K562 (cell line): ENCODE data around the gene DPH6. TPM values are rescaled to one million over a fixed set of nuclear protein-coding genes. Genes with fewer than 3 reads are reported as not detected.
A peak's percentile ranks its signal among the peaks of the same experiment; 100 is the strongest.

Experiments
- BRD4 ChIP-seq: fragments of 200-600 bp; sonication (generic); IDR thresholded peaks from 2 replicates; pipeline ENCODE4 v1.6.1; 2017; ENCODE audit warnings: inconsistent platforms
- CCNT2 ChIP-seq: IDR thresholded peaks from 2 replicates; pipeline ENCODE4 v1.6.1; 2011; ENCODE audit warnings: borderline replicate concordance, low read depth, mild to moderate bottlenecking, moderate library complexity, mixed read lengths, low read length; ENCODE audit not compliant: insufficient read length; ENCODE audit errors: extremely low read depth
- CHAMP1 ChIP-seq: fragments of 450-650 bp; IDR thresholded peaks from 2 replicates; pipeline ENCODE4 v1.6.1; 2016; ENCODE audit warnings: mild to moderate bottlenecking
- CXXC5 ChIP-seq: fragments of 250-450 bp; sonication (Bioruptor Pico); IDR thresholded peaks from 2 replicates; pipeline ENCODE4 v1.8.0; 2022; ENCODE audit warnings: inconsistent platforms, mild to moderate bottlenecking, moderate library complexity
- E2F3 ChIP-seq: fragments of 250-450 bp; sonication (Bioruptor Pico); IDR thresholded peaks from 2 replicates; pipeline ENCODE4 v1.4.0; 2020; ENCODE audit warnings: mild to moderate bottlenecking
- FOXK2 ChIP-seq, 2 experiments: fragments of 450-650 bp; IDR thresholded peaks in 1 of 2; conservative IDR thresholded peaks in 1 of 2; 2 replicates each; pipeline ENCODE4 v1.6.1; 2016; ENCODE audit warnings: low read depth in 2 of 2, mild to moderate bottlenecking in 1 of 2
- GTF2B ChIP-seq: IDR thresholded peaks from 2 replicates; pipeline ENCODE4 v1.6.1; 2011; ENCODE audit not compliant: insufficient read length; ENCODE audit errors: extremely low read depth
- ID3 ChIP-seq, 2 experiments: fragments of 250-450 bp in 1 of 2; fragments of 450-650 bp in 1 of 2; sonication (Bioruptor Pico) in 1 of 2; IDR thresholded peaks; 2 replicates each; pipeline versions ENCODE4 v1.6.1 to v1.8.0; 2016 to 2021; ENCODE audit warnings: mild to moderate bottlenecking in 2 of 2, moderate library complexity in 2 of 2, missing compliant biosample characterization in 1 of 2, missing genetic modification characterization in 1 of 2
- KDM5B ChIP-seq: fragments of 200-600 bp; sonication (generic); IDR thresholded peaks from 2 replicates; pipeline ENCODE4 v1.6.1; 2012; ENCODE audit warnings: low read depth, mild to moderate bottlenecking, moderate library complexity, low read length, control low read depth, inconsistent platforms; ENCODE audit not compliant: insufficient replicate concordance
- L3MBTL2 ChIP-seq: fragments of 450-650 bp; IDR thresholded peaks from 2 replicates; pipeline ENCODE4 v1.6.1; 2016; ENCODE audit warnings: mild to moderate bottlenecking, moderate library complexity
- NEUROD1 ChIP-seq: fragments of 150-350 bp; IDR thresholded peaks from 2 replicates; pipeline ENCODE4 v1.6.1; 2014; ENCODE audit warnings: borderline replicate concordance, low read length, low read depth; ENCODE audit not compliant: partially characterized antibody
- NFIC ChIP-seq: fragments of 450-650 bp; IDR thresholded peaks from 2 replicates; pipeline ENCODE4 v1.6.1; 2017; ENCODE audit warnings: mild to moderate bottlenecking, inconsistent platforms
- NKRF ChIP-seq: fragments of 450-650 bp; IDR thresholded peaks from 2 replicates; pipeline ENCODE4 v1.6.1; 2016; ENCODE audit warnings: borderline replicate concordance
- POLR2B ChIP-seq: fragments of 450-650 bp; IDR thresholded peaks from 2 replicates; pipeline ENCODE4 v1.6.1; 2018; ENCODE audit warnings: low read depth; ENCODE audit not compliant: partially characterized antibody
- RBM17 ChIP-seq: fragments of 200-400 bp; formaldehyde crosslinking; IDR thresholded peaks from 2 replicates; pipeline ENCODE4 v1.6.1; 2017; ENCODE audit warnings: low read depth, mild to moderate bottlenecking, low read length, borderline replicate concordance
- RCOR1 ChIP-seq, 2 experiments: IDR thresholded peaks; 2 replicates each; pipeline ENCODE4 v1.6.1; 2012; ENCODE audit warnings: low read depth in 2 of 2, low read length in 2 of 2, borderline replicate concordance in 1 of 2, improper control_type of control experiment in 1 of 2
- SNRNP70 ChIP-seq: fragments of 200-400 bp; formaldehyde crosslinking; optimal IDR thresholded peaks from 2 replicates; pipeline ENCODE3; 2017; ENCODE audit warnings: low read depth, low read length
- TAF1 ChIP-seq: IDR thresholded peaks from 2 replicates; pipeline ENCODE4 v1.6.1; 2011; ENCODE audit warnings: mild to moderate bottlenecking, low read length, moderate library complexity; ENCODE audit not compliant: insufficient read depth, control insufficient read depth, severe bottlenecking; ENCODE audit errors: extremely low read depth
- XRCC5 ChIP-seq: fragments of 200-400 bp; formaldehyde crosslinking; IDR thresholded peaks from 2 replicates; pipeline ENCODE4 v1.6.1; 2017; ENCODE audit warnings: low read depth, mild to moderate bottlenecking, low read length
- ZNF431 ChIP-seq: sonication (generic); formaldehyde crosslinking; IDR thresholded peaks from 2 replicates; pipeline ENCODE4 v1.8.0; 2022; ENCODE audit warnings: mild to moderate bottlenecking, missing genetic modification reagents
- ZNF785 ChIP-seq: fragments of 250-450 bp; sonication (Bioruptor Pico); IDR thresholded peaks from 2 replicates; pipeline ENCODE4 v1.4.0; 2020; ENCODE audit warnings: mild to moderate bottlenecking
- polyA plus RNA-seq, 8 experiments: library from polyadenylated mRNA; depleted of rRNA in 4 of 8; stranded (reverse) in 5 of 8; unstranded in 3 of 8; fragments of >200 nt; fragmentation: Nextera tagmentation in 2 of 8; fragmentation: Illumina TruSeq in 1 of 8; extraction: Ambion mirVana in 2 of 8; extraction: Trizol in 1 of 8; gene quantifications; 2 replicates each; pipeline versions ENCODE4 v1.2.1 to v1.2.3, GENCODE V29; 2011 to 2014; ENCODE audit warnings: inconsistent platforms in 1 of 8, missing spikeins in 1 of 8
- total RNA-seq, 7 experiments: library from RNA; depleted of rRNA in 6 of 7; stranded (reverse); fragments of >200 nt in 6 of 7; fragmentation: Illumina TruSeq in 2 of 7; extraction: Trizol in 2 of 7; gene quantifications; 2 replicates each; pipeline versions ENCODE4 v1.2.1 to v1.2.3, GENCODE V29; 2011 to 2021; ENCODE audit warnings: low replicate concordance in 1 of 7

DPH6 gene
- total and polyA plus RNA-seq, 9 of the 15 experiments (the other 6 are each of a cell fraction or from before 2014, with no cell fraction given), result 10.1 to 69.1 (median 18.8) TPM

- TF ChIP-seq NEUROD1, result no peak
- TF ChIP-seq NKRF, result peak; percentile 23; the same call in 1 of the 2 replicates
- peak; percentile 32 for TF ChIP-seq GTF2B
- no peak for TF ChIP-seq NFIC
- TF ChIP-seq XRCC5, result no peak
- TF ChIP-seq FOXK2 (conservative IDR thresholded peaks at IDR 0.05 in 1 of 2, IDR thresholded peaks at IDR 0.05 in 1 of 2; ENCODE audit: low read depth in 2 of 2), result peak in 1 of 2 experiments; percentile 78; a peak in 3 of 4 replicates
- TF ChIP-seq CCNT2, result peak; percentile 87
- TF ChIP-seq CXXC5 (CRISPR knock-in tag), result peak; percentile 83
- TF ChIP-seq ID3 (CRISPR knock-in tag; IDR thresholded peaks at IDR 0.05), result no peak
- TF ChIP-seq ID3 (tag; IDR thresholded peaks at IDR 0.05), result 0 out of 2 replicates have a peak, but pooled peaks have one; percentile 33
- peak; percentile 56 for TF ChIP-seq POLR2B
- TF ChIP-seq RCOR1 (IDR thresholded peaks at IDR 0.05; ENCODE audit: borderline replicate concordance in 1 of 2, low read depth in 2 of 2, low read length in 2 of 2), result 0 out of 4 replicates have a peak, but pooled peaks of 1 of the 2 experiments have one; percentile 7
- TF ChIP-seq L3MBTL2, result peak; percentile 91
- TF ChIP-seq ZNF431 (CRISPR knock-in tag), result peak; percentile 49
- TF ChIP-seq E2F3 (CRISPR knock-in tag), result peak; percentile 88
- no peak for TF ChIP-seq CHAMP1
- 0 out of 2 replicates have a peak, but pooled peaks have one; percentile 14 for TF ChIP-seq BRD4
- no peak for TF ChIP-seq SNRNP70
- peak; percentile 78 for TF ChIP-seq KDM5B
- peak; percentile 54 for TF ChIP-seq TAF1
- TF ChIP-seq ZNF785 (CRISPR knock-in tag), result no peak
- no peak for TF ChIP-seq RBM17
These were observed at the start of gene DPH6 (continued) for GRCh38 chr15:35545824-35546510.
